ENCODE measurements around the gene TSNAX.
A peak's percentile ranks its signal among the peaks of the same experiment; 100 is the strongest.

The TSNAX gene

DNA sequence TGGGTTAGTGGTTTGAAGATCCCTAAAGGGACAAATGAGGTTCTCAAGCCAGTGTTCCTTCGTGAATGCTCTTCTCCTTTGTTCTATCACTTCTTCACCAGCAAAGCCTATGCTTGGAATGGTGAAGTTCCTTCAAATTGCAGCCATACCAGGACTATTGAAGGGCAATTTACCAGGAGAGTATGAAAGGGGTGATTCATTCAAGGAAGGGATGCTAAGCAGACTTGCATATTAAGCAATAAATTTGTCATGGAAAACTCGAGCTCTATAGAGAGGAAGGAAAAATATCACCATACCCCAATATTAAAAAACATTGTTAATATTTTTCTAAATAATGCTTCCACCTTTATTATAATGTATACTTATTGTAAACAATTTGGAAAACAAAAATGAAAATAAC, 9.3 kb upstream of the TSNAX start:
- DNase-seq: no peak

- DNase-seq: no peak
These were observed 6.4 kb upstream of the TSNAX start for GRCh38 chr1:231522038-231522437.

GRCh38 chr1:231522931-231523642, 5.4 kb upstream of the TSNAX start:
- no peak for DNase-seq

GRCh38 chr1:231523816-231524215, 4.7 kb upstream of the TSNAX start:
- no peak for DNase-seq

GRCh38 chr1:231526536-231526935, 1.9 kb upstream of the TSNAX start:
- DNase-seq: no peak

DNA sequence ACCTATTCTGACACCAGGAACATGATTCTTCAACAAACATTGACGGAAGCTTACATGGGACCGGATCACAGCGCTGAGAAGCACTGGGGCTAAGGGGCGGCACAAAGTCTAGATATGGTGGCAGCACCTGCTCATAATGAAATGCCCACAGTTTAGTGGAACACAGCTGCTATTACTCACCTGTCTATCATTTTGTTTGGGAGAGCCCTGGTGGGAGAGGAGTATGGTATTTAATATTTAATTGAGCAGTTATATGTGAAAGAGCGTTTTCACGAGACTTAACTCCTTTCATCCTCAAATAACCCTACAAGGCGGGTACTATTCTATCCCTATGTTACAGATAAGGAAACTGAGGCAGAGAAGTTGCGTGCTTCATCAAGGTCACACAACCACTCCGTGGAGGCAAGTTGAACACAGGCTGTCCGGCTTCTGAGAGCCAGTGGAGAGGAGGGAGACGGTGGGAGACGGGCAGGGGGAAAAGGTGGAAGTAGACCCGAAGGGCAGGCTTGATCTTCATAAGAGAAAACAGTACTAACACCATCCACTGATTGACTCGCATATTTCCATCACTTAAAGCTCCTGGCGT, 790 bp upstream of the TSNAX start:
- peak in 1 of 2 experiments; percentile 45 for DNase-seq

DNA sequence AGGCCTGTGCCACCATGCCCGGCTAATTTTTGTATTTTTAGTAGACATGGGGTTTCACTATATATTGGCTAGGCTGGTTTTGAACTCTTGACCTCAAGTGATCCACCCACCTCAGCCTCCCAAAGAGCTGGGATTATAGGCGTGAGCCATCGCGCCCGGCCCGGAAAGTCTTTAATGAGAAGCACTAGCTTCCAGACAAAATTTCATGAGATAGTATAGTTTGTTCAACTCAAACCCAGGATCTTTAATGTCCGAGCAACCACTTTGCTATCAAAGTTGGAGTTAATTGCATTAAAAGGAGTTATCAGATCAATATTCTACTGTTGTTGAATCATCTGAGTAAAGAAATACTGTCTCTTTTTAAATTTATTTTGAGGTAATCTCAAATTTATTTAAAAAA, 4.8 kb downstream of the TSNAX start:
- DNase-seq: no peak

DNA sequence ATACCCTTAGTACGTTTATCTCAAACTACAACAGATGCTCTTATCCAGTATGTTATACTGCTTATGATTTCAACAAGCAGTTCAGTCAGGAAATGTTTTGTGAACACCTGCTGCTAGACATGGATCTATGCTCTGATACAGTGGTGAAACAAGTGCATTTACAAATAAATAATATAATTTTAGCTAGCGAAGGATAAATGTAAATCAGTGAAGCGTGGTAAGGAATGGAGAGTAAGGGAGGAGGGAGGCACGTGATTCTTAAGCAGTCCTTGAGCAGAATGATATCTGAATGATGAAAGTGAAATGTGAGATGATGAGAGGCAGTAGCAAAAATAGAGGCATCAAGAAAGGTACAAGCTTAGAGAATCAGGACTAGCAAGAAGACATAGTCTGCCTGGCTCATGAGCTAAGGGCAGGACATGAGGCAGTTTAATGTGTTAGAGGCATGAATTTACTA, 6.3 kb downstream of the TSNAX start:
- no peak for DNase-seq

DNA sequence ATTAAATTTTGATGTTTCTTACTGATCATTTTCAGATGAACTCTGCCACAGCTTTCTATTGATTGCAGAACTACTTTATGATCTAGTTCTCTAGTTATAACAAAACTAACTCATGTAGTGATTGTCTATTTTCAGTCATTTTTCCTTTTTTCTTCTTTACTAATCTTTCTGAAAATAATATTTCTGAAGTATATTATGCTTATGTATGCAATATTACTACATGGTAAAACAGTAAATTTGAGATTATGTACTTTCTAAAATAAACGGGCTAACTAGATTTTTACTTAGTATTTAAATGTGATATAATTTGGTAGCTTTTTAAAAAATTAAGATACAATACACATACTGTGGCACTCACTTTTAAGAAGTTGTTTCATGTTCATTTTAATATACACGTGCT, 7.6 kb downstream of the TSNAX start:
- no peak for DNase-seq

GRCh38 chr1:231540847-231541246, 12.4 kb downstream of the TSNAX start:
- DNase-seq: no peak

DNA sequence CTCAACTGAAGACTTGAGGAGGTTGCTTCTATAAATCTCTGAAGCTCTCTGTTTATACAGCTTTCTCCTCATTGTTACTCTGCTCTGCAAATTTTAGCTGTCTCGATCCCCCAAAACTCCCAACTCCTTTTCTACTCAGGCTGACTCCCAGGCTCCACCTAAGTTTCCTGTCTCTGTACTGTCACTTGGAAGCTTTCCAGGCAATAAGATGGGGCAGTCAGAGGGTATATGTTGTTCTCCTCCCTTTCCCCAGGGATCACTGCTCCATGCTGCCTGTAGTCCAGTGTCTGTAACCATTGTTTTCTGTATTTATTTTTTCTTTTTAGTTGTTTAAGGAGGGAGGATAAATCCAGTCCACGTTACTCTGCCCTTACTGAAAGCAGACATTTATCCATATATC, 13.4 kb downstream of the TSNAX start:
- DNase-seq: no peak

DNA sequence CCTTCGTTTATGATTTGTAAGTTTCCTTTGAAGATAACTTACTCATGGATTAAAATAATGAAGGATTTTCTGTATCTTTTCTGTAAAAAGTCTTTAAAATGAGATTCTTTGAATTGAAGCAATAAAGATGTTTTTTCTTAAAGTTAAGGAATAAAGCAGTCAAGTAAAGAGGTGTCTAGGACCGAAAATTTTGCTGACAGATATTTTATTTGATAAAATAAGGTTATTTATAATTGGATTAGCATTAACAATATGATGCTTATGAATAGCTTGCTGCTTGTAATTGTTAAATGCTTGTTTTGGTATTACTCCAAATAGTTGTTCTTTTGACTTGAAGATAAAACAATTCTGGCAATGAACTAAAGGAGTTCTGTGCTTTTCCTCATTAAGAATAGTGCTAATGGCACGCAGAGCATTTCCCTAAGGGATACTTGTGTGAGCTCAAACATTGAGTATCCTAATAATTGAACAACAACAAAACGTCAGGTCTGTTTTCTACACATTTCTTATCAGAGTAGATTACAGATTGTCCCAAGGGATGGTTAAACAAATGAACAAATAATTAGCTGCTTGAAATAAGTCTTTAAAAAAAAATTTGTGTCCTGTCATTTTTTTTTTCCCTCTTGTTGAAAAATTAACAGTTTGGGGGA, 16.6 kb downstream of the TSNAX start:
- no peak for DNase-seq

DNA sequence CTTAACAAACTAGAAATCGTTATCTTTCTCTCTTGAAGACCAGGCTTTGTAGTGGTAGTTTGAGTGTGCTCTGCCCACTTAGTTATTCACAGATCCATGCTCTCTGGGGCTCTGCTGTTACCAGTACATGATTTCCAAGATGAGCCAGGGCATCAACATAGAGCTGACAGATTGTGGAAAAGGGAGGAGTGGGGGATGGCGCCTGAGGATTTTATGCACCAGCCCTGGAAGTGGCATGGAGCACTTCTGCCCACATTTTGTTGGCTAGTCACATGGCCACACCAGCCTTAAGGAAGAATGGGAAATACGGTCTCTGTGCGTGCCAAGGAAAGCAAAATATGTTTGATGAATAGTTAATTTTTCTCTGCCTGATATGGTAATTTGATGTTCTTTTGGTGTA, 18.2 kb downstream of the TSNAX start:
- DNase-seq: no peak

DNA sequence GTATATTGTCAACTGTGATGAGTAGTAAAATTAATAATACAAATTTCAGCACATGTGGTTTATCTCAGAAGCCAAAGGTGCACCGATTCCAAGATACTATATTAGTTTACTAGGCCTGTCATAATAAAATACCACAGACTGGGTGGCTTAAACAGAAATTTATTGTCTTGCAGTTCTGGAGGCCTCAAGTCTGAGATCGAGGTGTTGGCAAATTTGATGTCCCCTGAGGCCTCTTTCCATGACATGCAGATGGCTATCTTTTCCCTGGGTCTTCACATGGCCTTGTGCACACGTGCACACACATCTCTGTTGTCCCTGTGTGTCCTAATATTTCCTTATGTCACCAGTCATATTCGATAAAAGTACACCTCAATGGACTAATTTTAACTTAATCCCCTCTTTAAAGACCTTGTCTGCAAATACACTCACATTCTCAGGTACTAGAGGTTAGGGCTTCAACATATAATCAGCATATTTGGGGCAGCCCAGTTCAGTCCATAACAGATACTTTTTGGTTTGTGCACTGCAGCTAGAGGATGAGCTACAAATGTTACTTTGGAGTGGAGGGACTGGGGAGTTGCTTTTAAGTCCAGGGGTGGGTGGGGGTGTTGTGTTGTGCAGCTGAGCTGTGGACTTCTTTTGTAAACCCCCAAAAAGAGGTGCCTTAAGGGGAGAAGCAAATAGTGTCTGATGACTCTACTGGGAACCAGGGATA, 21.4 kb downstream of the TSNAX start:
- DNase-seq: no peak

DNA sequence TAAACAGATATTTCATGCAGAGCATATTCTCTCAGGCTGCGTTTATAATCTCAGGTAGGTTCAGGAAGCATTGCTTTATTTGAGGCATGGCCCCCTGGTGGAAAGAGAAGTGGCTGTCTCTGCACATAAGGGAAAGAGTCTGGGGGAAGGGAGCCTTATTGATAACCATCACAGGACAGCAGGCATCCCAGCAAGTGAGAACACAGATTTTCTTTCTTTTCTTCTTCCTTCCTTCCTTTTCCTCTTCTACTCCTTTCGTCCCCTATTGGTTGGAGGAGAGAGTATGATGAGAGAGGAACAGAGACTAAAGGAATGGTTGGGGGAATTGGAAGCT, 21.9 kb downstream of the TSNAX start:
- DNase-seq: peak in 1 of 2 experiments; percentile 12

GRCh38 chr1:231553320-231553719, 24.9 kb downstream of the TSNAX start:
- peak; percentile 12 to 55 for DNase-seq

DNA sequence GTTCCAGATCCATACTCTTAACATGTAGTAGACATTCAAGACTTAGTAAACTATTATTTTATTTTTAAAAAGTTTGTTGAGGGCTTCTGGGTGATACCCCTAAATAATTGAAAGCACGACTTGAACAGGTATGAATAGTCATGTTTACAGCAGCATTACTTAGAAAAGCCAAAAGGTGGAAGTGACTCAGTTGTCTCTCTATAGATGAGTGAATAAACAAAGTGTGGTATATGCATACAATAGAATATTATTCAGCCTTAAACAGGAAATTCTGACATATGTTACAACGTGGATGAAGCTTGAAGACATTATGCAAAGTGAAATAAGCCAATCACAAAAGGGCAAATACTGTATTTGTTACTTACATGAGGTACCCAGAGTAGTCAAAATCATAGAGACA, 26.5 kb downstream of the TSNAX start:
- no peak for DNase-seq

- no peak for DNase-seq
These were observed 28.9 kb downstream of the TSNAX start for GRCh38 chr1:231557411-231557810.

- DNase-seq: no peak
These were observed 29.6 kb downstream of the TSNAX start for GRCh38 chr1:231557898-231558707.

- no peak for DNase-seq
These were observed 30.3 kb downstream of the TSNAX start for GRCh38 chr1:231558708-231559185.

DNA sequence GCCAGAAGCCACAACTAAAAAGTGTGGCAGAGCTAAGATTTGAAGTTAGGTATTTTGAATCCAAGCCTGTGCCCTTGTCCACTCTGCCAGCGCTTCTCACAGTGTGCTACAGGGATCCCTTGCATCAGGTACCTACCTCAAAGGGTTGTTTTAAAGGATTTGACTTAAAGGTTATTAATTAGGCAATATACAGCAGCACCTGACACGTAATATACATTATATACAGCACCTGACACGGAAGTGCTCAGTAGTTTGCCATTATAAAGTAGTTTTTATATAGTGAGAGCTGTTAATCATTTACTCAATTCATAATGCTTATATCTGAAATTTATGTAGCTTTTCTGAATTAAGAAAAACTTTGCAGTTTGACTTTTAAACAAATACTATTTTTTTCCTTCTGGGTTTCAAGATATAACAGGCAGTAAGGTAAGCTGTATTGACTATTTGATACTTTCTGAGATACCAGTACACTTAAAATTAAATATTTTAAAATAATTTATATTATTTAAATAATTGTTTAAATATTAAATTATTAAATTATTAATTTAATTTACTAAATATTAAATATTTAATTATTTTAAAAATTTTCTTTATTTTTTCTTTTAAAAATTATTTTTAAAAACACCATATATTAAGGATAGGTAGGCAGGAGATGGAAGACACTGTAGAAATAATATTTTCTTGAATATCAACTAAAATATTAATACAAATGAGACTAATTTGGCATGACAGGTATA, 33.3 kb downstream of the TSNAX start:
- no peak for DNase-seq

DNA sequence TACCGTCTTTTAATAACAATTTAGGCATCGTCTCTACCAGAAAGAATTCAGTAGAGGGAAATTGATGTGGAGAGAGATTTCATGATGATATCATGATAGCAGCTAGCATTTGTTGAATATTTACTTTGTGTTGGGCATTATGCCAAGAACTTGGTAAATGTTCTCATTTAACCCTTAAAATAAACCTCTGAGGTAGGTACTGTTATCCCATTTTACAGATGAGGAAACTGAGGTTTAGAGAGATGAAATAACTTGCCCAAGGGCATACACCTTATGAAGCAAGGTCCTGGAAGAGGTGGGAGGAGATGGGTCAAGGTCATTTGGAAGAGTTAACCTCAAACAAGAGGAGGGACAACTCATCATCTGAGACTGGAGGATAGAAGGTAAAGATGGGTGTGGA, 34.8 kb downstream of the TSNAX start:
- peak in 1 of 2 experiments; percentile 17 for DNase-seq
